ENCODE data around the gene TESK1. TPM values are rescaled to one million over a fixed set of nuclear protein-coding genes. Genes with fewer than 3 reads are reported as not detected.

Gene TESK1
- total RNA-seq, 1 experiment from 2014 or later, result 31.9 TPM

DNA sequence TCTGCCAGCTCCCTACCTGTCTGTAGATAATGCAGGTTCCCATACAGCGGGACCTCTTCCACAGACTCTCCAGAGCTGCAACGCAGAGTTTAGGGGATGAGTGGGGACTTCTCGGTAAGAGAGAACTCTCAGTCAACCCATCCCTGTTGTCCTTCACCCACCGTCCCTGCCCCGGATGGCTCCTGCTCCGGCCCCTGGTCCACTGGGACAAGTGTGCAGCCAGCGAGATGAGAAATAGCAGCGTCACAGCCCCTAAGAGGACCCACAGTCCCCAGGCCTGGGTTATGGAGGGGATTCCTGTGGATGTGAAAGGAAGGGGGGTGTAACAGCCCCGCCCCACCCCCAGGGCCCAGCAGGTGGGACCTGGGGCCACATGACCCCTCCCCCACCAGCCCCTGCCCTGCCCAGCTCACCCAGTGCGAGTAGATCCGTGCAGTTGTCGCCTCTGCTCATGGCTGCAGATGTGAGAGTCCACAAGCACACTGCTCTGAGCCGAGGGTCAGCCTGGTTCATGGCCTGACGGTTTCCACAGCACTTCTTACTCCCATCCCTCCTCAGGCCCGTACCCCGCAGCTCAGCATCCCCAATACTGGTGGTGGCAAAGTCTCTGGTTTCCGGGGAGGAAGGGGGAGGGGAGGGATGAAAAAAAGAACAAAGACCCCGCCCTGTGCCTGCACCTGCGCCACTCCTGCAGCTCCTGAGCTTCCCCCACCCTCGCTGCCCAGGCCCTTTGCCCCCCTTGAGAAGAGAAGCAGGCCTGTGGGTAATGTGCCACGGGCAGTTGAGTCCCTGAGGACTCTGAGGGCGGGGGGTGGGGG is 45.5 kb downstream of the TESK1 start, which contains the start of gene SIT1:
SIT1 (minus strand) TSS at position 591 of the 818 bp plus-strand sequence; CDS start at position 513, 78 bp downstream.
- POLR2A ChIA-PET (ENCODE audit: low non-redundant PET), result no interaction called here
- BruUV-seq (replicated peaks), result no TSS peak
- H3K27ac ChIP-seq (ENCODE audit: low read depth, low read length, poor library complexity, severe bottlenecking), result no peak within 1 kb of the TSS
- no peaks in the 10 kb centered on the region for H3K36me3 ChIP-seq (ENCODE audit: insufficient read depth, low read length, poor library complexity, severe bottlenecking)
- intact Hi-C loops (cut with micrococcal nuclease; ENCODE audit: unreplicated experiment), result no loop called here
- no peak within 1 kb of the TSS for H3K4me3 ChIP-seq (ENCODE audit: low read depth, low read length, poor library complexity, severe bottlenecking)
- peaks cover 4% of the 10 kb centered on the region for H3K4me1 ChIP-seq (ENCODE audit: insufficient read depth, low read length, poor library complexity, severe bottlenecking)
- no peaks in the 10 kb centered on the region for H3K27me3 ChIP-seq (replicated peaks; ENCODE audit: insufficient read depth, low read depth, low read length, poor library complexity)
- no peaks in the 10 kb centered on the region for H3K9me3 ChIP-seq (ENCODE audit: low read depth, low read length, poor library complexity, severe bottlenecking)
- CTCF ChIA-PET, result no interaction called here
- DNase-seq (ENCODE audit: low spot score), result no peak
- TF ChIP-seq, protein P1, sequence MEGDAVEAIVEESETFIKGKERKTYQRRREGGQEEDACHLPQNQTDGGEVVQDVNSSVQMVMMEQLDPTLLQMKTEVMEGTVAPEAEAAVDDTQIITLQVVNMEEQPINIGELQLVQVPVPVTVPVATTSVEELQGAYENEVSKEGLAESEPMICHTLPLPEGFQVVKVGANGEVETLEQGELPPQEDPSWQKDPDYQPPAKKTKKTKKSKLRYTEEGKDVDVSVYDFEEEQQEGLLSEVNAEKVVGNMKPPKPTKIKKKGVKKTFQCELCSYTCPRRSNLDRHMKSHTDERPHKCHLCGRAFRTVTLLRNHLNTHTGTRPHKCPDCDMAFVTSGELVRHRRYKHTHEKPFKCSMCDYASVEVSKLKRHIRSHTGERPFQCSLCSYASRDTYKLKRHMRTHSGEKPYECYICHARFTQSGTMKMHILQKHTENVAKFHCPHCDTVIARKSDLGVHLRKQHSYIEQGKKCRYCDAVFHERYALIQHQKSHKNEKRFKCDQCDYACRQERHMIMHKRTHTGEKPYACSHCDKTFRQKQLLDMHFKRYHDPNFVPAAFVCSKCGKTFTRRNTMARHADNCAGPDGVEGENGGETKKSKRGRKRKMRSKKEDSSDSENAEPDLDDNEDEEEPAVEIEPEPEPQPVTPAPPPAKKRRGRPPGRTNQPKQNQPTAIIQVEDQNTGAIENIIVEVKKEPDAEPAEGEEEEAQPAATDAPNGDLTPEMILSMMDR (conservative IDR thresholded peaks at IDR 0.05; ENCODE audit: low read depth, low read length), result no peak
- no peak for TF ChIP-seq EZH2 (IDR thresholded peaks at IDR 0.05; ENCODE audit: borderline replicate concordance, low read depth, low read length, poor library complexity, severe bottlenecking)

DNA sequence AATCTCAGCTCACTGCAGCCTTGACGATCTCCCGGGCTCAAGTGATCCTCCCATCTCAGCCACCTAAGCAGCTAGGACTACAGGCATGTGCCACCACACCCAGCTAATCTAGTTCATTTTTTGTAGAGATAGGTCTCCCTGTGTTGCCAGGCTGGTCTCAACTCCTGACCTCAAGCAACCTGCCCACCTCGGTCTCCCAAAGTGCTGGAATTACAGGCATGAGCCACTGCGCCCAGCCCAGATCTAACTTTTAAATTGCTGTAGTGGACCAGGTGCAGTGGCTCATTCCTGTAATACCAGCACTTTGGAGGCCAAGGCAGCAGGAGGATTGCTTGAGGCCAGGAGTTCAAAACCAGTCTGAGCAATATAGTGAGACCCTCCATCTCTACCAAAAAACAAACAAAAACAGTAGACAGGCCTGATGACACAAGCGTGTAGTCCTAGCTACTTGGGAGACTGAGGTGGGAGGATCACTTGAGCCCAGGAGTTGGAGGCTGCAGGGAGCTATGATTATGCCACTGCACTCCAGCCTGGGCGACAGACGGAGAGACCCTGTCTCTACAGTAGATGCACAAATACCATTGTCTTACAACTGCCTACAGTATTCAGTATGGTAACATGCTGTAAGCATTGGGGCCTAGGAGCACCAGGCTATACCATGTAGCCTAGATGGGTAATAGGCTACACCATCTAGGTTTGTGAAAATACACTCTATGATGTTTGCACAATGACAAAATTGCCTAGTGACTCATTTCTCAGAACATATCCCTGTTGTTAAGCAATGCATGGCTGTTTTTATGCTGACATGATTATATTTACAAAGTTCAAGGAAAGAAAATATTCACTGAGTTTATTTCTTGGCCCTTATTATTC is 47.1 kb downstream of the TESK1 start:
- H3K4me1 ChIP-seq (ENCODE audit: insufficient read depth, low read length, poor library complexity, severe bottlenecking), result peaks cover 2% of the 10 kb centered on the region
- no peaks in the 10 kb centered on the region for H3K27me3 ChIP-seq (replicated peaks; ENCODE audit: insufficient read depth, low read depth, low read length, poor library complexity)
- CTCF ChIA-PET, result no interaction called here
- H3K27ac ChIP-seq (ENCODE audit: low read depth, low read length, poor library complexity, severe bottlenecking), result no peak overlapping the region
- DNase-seq (ENCODE audit: low spot score), result no peak
- intact Hi-C loops (cut with micrococcal nuclease; ENCODE audit: unreplicated experiment), result no loop called here
- TF ChIP-seq EZH2 (IDR thresholded peaks at IDR 0.05; ENCODE audit: borderline replicate concordance, low read depth, low read length, poor library complexity, severe bottlenecking), result no peak
- TF ChIP-seq, protein P1 (conservative IDR thresholded peaks at IDR 0.05; ENCODE audit: low read depth, low read length), result no peak
- no TSS peak for BruUV-seq (replicated peaks)
- no peaks in the 10 kb centered on the region for H3K9me3 ChIP-seq (ENCODE audit: low read depth, low read length, poor library complexity, severe bottlenecking)
- no peak overlapping the region for H3K4me3 ChIP-seq (ENCODE audit: low read depth, low read length, poor library complexity, severe bottlenecking)
- no peaks in the 10 kb centered on the region for H3K36me3 ChIP-seq (ENCODE audit: insufficient read depth, low read length, poor library complexity, severe bottlenecking)
- POLR2A ChIA-PET (ENCODE audit: low non-redundant PET), result no interaction called here

DNA sequence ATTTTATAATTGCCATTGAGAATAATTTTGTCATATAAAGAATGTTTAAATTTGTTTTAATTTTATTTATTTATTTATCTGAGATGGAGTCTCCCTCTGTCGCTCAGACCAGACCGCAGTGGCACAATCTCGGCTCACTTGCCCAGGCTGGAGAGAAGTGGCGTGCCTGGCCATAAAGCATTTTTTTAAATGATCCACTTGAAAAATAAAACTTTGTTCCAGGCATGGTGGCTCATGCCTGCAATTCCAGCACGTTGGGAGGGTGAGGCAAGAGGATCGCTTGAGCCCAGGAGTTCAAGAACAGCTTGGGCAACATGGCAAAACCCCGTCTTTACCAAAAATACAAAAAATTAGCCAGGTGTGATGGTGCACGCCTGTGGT is 47.8 kb downstream of the TESK1 start:
- intact Hi-C loops (cut with micrococcal nuclease; ENCODE audit: unreplicated experiment), result no loop called here
- Histone ChIP-seq H3K9me3 (ENCODE audit: low read depth, low read length, poor library complexity, severe bottlenecking) (no peaks in the 10 kb centered on the region), H3K4me3 (ENCODE audit: low read depth, low read length, poor library complexity, severe bottlenecking) (no peak overlapping the region), H3K27me3 (replicated peaks; ENCODE audit: insufficient read depth, low read depth, low read length, poor library complexity) (no peaks in the 10 kb centered on the region), H3K27ac (ENCODE audit: low read depth, low read length, poor library complexity, severe bottlenecking) (no peak overlapping the region), H3K4me1 (ENCODE audit: insufficient read depth, low read length, poor library complexity, severe bottlenecking) (no peaks in the 10 kb centered on the region), H3K36me3 (ENCODE audit: insufficient read depth, low read length, poor library complexity, severe bottlenecking) (no peaks in the 10 kb centered on the region)
- no peak for DNase-seq (ENCODE audit: low spot score)
- CTCF ChIA-PET, result no interaction called here
- TF ChIP-seq EZH2 (IDR thresholded peaks at IDR 0.05; ENCODE audit: borderline replicate concordance, low read depth, low read length, poor library complexity, severe bottlenecking), result no peak
- TF ChIP-seq, protein P1 (conservative IDR thresholded peaks at IDR 0.05; ENCODE audit: low read depth, low read length), result no peak
- BruUV-seq (replicated peaks), result no TSS peak
- POLR2A ChIA-PET (ENCODE audit: low non-redundant PET), result no interaction called here
